ENCODE measurements around the gene DCAF5. TPM values are rescaled to one million over a fixed set of nuclear protein-coding genes. Genes with fewer than 3 reads are reported as not detected.
"Not testable (repeated sequence)": the region's sequence is repeated elsewhere in the genome, so short reads cannot be mapped to it uniquely, and the experiment has no call there.

The DCAF5 gene
- total RNA-seq, 1 donor from 2014 or later = 48.6 TPM

DNA sequence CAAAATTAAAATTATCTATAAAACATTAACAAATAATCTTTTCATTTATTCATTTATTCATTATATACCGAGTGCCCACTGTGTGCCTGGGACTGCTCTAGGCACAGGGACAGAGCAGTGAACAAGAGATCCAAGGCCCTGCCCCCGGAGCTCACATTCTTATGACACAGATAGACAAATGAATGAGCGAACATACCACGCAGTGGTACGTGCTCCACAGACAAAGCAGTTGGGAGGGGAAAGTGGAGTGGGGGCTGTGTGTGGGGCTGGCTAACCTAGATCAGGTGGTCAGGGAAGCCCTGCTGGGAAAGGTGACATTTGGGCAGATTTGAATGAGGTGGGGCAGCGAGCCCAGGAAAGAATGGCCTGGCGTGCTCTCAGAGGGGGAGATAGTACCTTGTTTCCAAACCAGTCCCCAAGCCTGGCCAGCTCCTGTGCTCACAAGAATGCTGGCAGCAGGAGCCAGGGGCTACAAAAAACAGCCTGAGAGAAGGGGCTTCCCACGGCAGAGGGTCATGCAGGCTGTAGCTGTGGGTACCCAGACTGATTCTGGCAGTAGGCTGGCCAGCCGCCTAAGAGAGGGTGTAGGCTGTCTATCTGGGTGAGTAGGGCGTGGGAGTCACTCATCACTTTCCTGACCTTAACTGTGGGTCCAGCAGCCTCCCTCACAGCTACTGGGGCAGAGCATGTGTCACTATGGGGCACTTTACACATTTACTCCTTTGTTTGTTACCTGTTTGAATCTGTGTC is 116.0 kb downstream of the DCAF5 start:
- H3K4me3 ChIP-seq = no peak overlapping the region
- no peaks in the 10 kb centered on the region for H3K36me3 ChIP-seq
- H3K27me3 ChIP-seq = no peaks in the 10 kb centered on the region
- intact Hi-C loops (cut with DNase I) = no loop called here
- H3K4me1 ChIP-seq = peaks cover 22% of the 10 kb centered on the region
- TF ChIP-seq POLR2AphosphoS5 (IDR thresholded peaks at IDR 0.05; ENCODE audit: insufficient read depth in 1 of 2, low read depth in 1 of 2) (no peak), POLR2A (IDR thresholded peaks at IDR 0.05) (no peak)
- TF ChIP-seq, protein P1, sequence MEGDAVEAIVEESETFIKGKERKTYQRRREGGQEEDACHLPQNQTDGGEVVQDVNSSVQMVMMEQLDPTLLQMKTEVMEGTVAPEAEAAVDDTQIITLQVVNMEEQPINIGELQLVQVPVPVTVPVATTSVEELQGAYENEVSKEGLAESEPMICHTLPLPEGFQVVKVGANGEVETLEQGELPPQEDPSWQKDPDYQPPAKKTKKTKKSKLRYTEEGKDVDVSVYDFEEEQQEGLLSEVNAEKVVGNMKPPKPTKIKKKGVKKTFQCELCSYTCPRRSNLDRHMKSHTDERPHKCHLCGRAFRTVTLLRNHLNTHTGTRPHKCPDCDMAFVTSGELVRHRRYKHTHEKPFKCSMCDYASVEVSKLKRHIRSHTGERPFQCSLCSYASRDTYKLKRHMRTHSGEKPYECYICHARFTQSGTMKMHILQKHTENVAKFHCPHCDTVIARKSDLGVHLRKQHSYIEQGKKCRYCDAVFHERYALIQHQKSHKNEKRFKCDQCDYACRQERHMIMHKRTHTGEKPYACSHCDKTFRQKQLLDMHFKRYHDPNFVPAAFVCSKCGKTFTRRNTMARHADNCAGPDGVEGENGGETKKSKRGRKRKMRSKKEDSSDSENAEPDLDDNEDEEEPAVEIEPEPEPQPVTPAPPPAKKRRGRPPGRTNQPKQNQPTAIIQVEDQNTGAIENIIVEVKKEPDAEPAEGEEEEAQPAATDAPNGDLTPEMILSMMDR (IDR thresholded peaks at IDR 0.05) = no peak
- no peak overlapping the region for H3K27ac ChIP-seq
- DNase-seq (ENCODE audit: extremely low spot score in 2 of 2) = no peak
- no peaks in the 10 kb centered on the region for H3K9me3 ChIP-seq

DNA sequence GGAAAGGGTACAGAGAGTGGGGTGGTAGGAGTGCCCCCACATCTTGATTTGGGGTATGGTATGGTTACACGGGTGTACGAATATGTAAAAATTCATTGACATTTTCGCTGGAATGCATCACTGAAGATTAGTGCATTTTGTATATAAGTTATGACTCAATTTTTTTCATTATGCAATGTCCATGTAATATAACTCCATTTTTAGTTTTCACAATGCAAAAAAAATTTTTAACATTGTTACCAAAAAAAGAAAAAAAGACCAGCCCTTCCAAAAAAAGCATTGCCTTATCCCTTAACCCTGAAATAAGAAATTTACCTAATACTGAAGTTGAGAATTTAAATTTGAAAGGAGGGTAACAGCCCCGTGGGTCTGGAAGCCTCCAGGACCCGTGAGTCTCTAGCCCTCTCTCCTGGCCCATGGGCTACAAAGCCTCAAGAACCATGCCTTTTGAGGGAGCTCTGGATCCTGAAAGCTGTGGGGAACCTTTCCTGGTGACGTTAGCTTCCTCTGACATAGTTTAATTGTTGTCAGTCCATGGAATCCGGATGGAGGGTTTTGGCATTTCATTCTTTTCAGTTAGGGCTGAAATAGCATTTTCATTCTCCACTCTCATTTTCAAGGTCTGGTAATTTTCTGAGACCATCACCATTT is 118.2 kb downstream of the DCAF5 start:
- Histone ChIP-seq H3K36me3 (no peaks in the 10 kb centered on the region), H3K4me1 (peaks cover 20% of the 10 kb centered on the region), H3K27me3 (no peaks in the 10 kb centered on the region), H3K4me3 (no peak overlapping the region), H3K9me3 (no peaks in the 10 kb centered on the region), H3K27ac (no peak overlapping the region)
- no peak for TF ChIP-seq POLR2A (IDR thresholded peaks at IDR 0.05)
- TF ChIP-seq, protein P1 (IDR thresholded peaks at IDR 0.05) = no peak
- no peak for TF ChIP-seq POLR2AphosphoS5 (IDR thresholded peaks at IDR 0.05; ENCODE audit: insufficient read depth in 1 of 2, low read depth in 1 of 2)
- intact Hi-C loops (cut with DNase I) = no loop called here
- DNase-seq (ENCODE audit: extremely low spot score in 2 of 2) = no peak

DNA sequence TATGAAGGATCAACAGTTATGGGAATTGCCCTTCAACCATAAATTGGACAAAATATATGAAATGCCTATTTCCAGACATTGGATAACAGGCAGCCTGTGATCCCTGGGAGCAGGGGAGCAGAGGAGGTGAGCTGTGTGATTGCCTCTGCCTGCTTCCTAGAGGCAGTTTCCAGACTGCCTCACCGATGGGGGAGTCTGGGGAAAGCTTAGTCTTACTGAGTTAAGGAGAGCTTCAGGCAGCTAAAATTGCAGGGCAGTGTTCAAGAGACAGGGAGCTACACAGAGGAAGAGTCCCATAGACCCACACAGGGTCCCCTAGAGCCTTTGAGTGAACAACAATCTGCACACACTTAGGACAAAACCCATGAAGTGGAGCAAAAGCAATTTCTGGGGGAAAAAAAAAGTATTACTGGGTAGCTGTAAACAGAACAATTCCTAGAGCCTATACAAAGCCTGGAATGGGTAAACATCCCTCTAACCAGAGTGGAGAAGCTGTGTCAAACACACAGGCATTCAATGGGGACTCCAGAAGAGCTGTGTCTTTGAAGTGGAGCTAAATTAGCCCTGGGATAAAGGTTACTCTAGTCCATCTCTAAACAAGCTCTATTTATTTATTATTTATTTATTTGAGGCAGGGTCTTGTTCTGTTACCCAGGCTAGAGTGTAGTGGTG is 125.5 kb downstream of the DCAF5 start:
- Histone ChIP-seq H3K4me1 (no peaks in the 10 kb centered on the region), H3K4me3 (no peak overlapping the region), H3K27me3 (no peaks in the 10 kb centered on the region), H3K9me3 (no peaks in the 10 kb centered on the region), H3K27ac (no peak overlapping the region), H3K36me3 (no peaks in the 10 kb centered on the region)
- TF ChIP-seq POLR2A (IDR thresholded peaks at IDR 0.05) (no peak), POLR2AphosphoS5 (IDR thresholded peaks at IDR 0.05; ENCODE audit: insufficient read depth in 1 of 2, low read depth in 1 of 2) (no peak)
- TF ChIP-seq, protein P1 (IDR thresholded peaks at IDR 0.05) = no peak
- intact Hi-C loops (cut with DNase I) = no loop called here
- no peak for DNase-seq (ENCODE audit: extremely low spot score in 2 of 2)

DNA sequence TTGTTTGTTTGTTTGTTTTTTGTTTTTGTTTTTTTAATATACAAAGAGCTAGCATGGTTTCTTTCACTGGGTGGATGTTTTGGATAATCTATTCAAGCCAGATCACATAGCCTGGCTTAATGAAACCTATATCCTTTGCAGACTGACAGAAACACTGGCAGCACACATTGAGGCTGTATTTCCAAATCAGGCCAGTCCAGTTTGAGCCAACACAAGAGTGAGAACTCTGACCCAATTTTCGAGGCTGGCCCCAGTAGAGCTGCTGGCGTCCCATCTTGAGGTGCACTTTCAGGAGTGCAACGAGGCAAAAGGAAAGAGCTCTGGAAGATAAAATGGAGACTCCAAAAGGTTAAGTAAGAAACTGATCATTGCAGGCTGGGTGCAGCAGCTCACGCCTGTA is 129.9 kb downstream of the DCAF5 start:
- TF ChIP-seq POLR2AphosphoS5 (IDR thresholded peaks at IDR 0.05; ENCODE audit: insufficient read depth in 1 of 2, low read depth in 1 of 2) = no peak
- no peak for TF ChIP-seq POLR2A (IDR thresholded peaks at IDR 0.05)
- TF ChIP-seq, protein P1 (IDR thresholded peaks at IDR 0.05) = no peak
- intact Hi-C loops (cut with DNase I) = no loop called here
- no peaks in the 10 kb centered on the region for H3K27me3 ChIP-seq
- H3K4me3 ChIP-seq = no peak overlapping the region
- H3K27ac ChIP-seq = no peak overlapping the region
- no peaks in the 10 kb centered on the region for H3K9me3 ChIP-seq
- DNase-seq (ENCODE audit: extremely low spot score in 2 of 2) = no peak
- no peaks in the 10 kb centered on the region for H3K36me3 ChIP-seq
- H3K4me1 ChIP-seq = no peaks in the 10 kb centered on the region

DNA sequence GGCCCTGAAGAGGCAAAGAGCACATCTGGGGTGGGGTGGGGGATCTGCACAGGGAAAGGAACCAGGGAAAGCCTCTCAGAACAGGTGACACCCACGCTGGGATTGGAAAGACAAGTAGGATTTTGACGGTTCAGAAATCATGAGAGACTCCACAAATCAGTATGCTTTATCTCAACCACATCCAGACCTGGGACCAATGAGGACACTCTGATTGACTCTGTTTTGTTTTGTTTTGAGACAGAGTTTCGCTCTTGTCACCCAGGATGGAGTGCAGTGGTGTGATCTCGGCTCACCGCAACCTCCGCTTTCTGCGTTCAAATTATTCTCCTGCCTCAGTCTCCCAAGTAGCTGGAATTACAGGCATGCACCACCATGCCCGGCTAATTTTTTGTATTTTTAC is 130.8 kb downstream of the DCAF5 start:
- H3K27me3 ChIP-seq; H3K9me3 ChIP-seq; H3K27ac ChIP-seq; DNase-seq (ENCODE audit: extremely low spot score in 2 of 2); intact Hi-C loops (cut with DNase I); H3K4me1 ChIP-seq; H3K4me3 ChIP-seq; H3K36me3 ChIP-seq: not testable (repeated sequence)

All from vagina (tissue), 2 donors.